ENCODE results near the gene CFAP410.

DNA sequence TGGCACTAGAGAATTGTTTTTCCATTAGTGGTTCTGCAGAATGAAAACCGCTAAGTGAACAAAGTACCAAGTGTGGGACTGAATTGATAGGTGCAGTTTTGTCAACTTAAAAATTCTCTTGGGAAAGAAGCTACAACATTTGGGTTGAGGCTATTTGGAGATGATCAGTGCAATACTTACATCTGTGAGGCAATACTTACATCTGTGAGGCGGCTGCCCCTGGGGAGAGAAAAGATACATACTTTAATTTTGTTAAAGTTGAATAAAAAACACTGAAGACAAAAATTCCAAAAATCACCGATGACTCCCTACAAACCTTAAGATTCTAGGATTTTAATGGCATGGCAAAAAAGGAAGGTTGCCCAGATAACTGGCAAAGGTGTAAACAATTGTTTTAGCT lies 1.7 kb downstream of the CFAP410 start:
- TF ChIP-seq, protein P1, sequence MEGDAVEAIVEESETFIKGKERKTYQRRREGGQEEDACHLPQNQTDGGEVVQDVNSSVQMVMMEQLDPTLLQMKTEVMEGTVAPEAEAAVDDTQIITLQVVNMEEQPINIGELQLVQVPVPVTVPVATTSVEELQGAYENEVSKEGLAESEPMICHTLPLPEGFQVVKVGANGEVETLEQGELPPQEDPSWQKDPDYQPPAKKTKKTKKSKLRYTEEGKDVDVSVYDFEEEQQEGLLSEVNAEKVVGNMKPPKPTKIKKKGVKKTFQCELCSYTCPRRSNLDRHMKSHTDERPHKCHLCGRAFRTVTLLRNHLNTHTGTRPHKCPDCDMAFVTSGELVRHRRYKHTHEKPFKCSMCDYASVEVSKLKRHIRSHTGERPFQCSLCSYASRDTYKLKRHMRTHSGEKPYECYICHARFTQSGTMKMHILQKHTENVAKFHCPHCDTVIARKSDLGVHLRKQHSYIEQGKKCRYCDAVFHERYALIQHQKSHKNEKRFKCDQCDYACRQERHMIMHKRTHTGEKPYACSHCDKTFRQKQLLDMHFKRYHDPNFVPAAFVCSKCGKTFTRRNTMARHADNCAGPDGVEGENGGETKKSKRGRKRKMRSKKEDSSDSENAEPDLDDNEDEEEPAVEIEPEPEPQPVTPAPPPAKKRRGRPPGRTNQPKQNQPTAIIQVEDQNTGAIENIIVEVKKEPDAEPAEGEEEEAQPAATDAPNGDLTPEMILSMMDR (IDR thresholded peaks at IDR 0.05) = no peak
- no peak for TF ChIP-seq POLR2A (IDR thresholded peaks at IDR 0.05)
